ENCODE results near the gene KAT2B.

DNA sequence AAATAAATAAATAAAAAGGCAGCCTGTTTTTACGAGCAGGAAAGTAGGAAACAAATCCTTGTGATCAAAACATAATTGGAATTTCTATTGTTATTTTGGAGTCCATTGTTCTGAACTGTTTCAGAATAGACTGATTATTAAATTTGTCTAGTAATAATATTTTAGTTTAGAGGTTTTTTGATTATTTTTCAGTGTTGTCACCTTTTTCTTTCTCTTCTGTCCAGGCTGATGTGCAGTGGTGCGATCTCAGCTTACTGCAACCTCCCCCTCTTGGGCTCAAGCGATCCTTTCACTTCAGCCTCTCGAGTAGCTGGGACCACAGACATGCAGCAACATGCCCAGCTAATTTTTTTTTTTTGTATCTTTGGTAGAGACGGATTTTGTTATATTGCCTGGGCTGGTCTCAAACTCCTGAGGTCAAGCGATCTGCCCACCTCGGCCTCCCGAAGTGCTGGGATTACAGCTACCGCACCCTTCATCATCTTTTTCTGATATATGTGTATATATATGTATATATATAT, 38.0 kb downstream of the KAT2B start:
- TF ChIP-seq, protein P1, sequence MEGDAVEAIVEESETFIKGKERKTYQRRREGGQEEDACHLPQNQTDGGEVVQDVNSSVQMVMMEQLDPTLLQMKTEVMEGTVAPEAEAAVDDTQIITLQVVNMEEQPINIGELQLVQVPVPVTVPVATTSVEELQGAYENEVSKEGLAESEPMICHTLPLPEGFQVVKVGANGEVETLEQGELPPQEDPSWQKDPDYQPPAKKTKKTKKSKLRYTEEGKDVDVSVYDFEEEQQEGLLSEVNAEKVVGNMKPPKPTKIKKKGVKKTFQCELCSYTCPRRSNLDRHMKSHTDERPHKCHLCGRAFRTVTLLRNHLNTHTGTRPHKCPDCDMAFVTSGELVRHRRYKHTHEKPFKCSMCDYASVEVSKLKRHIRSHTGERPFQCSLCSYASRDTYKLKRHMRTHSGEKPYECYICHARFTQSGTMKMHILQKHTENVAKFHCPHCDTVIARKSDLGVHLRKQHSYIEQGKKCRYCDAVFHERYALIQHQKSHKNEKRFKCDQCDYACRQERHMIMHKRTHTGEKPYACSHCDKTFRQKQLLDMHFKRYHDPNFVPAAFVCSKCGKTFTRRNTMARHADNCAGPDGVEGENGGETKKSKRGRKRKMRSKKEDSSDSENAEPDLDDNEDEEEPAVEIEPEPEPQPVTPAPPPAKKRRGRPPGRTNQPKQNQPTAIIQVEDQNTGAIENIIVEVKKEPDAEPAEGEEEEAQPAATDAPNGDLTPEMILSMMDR (IDR thresholded peaks at IDR 0.05): no peak
- no peak for TF ChIP-seq POLR2A (IDR thresholded peaks at IDR 0.05)
